GM21717 (cell line): ENCODE results near the gene ADCY2.

Experiments
- ATAC-seq: cut with Tn5 transposase; IDR thresholded peaks from one replicate; pipeline ENCODE4 v1.9.1; 2021; ENCODE audit warnings: mild to moderate bottlenecking, moderate library complexity; ENCODE audit not compliant: unreplicated experiment

ADCY2 gene

GRCh38 chr5:7764452-7764851 is 368.5 kb downstream of the ADCY2 start:
- no peak for ATAC-seq

DNA sequence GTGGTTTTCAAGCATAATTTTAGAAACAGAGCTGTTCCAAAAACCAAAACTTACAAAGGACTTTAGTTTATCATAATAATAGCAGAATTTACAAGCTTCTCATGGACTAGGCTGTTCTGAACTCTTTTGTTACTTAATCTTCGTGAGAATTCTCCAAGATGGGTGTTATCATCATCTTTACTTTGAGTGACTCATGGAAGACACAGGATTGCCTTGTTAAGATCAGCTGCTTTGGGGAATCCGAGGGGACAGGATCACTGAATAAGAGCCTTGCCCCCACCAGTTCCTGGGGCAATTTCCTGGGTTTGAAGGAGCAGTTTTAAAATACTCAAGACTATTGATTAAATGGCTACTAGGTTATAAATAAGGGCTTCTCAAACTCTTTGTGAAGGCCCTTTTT is 374.5 kb downstream of the ADCY2 start:
- ATAC-seq: no peak

- ATAC-seq: no peak
These were observed 376.2 kb downstream of the ADCY2 start for GRCh38 chr5:7772141-7772540.

- no peak for ATAC-seq
These were observed 377.2 kb downstream of the ADCY2 start for GRCh38 chr5:7773178-7773577.

GRCh38 chr5:7776442-7776841 is 380.5 kb downstream of the ADCY2 start:
- ATAC-seq: no peak

DNA sequence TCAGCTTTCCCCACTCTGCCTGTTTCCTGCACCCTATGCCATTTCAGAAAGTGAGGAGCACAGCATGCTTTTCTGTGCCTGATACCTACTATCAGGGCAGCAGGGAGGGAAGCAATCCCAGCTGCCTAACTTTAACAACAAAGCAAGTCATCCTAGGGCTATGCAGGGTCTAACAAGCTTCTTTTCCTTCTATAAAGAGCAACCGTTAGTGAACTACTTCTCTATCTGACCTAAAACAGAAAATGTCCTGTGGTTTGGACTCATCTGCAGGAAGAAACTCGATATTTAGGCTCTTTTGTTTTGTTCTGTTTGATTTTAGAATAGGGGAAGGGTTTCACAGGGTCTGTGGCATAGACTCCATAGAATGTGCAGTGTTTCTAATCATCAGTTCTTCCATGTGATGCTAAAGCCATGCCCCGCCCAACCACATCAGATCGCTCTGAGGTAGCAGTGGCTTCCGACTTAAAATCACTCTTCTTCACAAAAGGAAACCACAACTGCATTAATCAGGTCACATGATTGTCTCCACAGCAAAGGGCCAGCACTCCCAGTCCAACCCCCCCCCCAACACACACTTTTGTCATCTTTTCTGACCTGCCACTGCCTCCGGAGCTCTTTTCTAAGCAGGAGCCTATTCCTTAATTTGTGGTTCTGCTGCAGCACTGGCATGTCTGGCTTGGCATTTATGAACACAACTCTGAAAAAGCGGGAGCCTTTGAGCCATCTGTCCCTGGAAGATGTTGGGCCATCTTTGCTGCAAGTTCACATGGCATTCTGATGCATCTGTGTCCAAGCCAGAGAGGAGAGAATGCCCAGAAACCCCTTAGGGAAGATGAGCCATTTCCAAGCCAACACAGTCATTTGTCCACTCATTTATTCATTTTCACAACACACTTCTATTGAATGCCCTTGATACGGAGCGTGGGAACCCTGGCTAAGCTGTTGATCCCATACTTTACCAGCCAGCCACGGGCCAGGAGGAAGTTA is 383.4 kb downstream of the ADCY2 start:
- no peak for ATAC-seq

GRCh38 chr5:7781899-7782298 is 386.0 kb downstream of the ADCY2 start:
- ATAC-seq: no peak

GRCh38 chr5:7784683-7785380 is 388.9 kb downstream of the ADCY2 start:
- ATAC-seq: no peak

DNA sequence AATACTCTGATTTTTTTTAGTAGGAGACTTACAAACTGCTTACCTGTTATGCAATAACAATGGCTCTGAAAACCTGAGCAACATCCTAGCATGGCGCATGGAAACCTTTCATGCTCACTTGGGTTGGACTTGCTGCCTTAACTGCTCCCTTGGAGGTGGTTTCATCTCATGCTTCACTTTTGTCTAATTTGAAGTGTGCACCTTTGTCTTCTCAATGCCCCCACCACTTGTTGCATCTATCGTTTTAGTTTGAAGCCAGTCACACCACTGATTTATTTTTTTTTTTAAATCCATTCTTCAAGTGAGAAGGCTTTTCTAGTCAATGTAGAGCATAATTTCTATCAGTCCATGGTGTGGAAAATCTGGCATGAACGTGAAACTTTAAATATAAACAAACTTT is 391.8 kb downstream of the ADCY2 start:
- no peak for ATAC-seq

GRCh38 chr5:7789567-7789966 is 393.6 kb downstream of the ADCY2 start:
- ATAC-seq: no peak

DNA sequence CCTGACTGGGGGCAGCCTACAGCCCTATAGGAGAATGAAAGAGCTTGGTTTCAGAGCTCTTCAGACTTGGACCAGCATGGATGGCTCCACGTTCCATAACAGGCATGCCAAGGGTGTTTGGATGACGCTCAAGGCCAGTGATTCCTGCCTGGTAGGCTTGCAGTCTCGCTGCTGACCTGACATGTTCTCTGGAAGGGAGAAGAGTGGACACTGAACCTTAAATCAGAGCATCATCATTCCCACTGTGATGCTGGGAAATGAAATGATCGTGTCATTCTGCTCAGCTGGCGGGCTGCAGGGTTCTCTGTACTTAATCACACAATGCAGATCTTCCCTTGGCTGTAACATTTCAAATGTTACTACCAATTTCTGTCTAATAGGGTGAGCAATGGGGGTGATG is 398.0 kb downstream of the ADCY2 start:
- no peak for ATAC-seq

DNA sequence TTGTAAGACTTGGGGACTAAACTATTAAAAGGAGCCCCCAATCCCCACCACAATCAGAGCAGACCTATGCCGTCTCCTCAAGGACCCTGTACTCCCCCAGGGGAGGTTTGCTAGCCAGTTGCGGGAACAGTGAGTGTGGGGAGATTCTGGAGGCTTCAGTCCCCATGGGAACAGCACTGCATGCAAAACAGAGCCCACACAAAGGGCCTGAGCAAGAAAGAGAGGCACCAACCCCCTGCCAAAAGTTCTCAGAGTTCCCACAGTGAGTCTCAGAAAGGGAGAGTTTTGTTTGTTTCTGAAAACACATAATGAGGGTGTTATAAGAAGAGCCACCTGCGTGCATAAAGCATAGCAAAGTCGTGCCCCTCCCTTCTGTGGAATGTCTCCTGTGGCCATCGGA is 398.4 kb downstream of the ADCY2 start:
- peak; percentile 94 for ATAC-seq

- peak; percentile 58 for ATAC-seq
These were observed 398.9 kb downstream of the ADCY2 start for GRCh38 chr5:7794823-7795222.

- no peak for ATAC-seq
These were observed 399.4 kb downstream of the ADCY2 start for GRCh38 chr5:7795306-7795705.

DNA sequence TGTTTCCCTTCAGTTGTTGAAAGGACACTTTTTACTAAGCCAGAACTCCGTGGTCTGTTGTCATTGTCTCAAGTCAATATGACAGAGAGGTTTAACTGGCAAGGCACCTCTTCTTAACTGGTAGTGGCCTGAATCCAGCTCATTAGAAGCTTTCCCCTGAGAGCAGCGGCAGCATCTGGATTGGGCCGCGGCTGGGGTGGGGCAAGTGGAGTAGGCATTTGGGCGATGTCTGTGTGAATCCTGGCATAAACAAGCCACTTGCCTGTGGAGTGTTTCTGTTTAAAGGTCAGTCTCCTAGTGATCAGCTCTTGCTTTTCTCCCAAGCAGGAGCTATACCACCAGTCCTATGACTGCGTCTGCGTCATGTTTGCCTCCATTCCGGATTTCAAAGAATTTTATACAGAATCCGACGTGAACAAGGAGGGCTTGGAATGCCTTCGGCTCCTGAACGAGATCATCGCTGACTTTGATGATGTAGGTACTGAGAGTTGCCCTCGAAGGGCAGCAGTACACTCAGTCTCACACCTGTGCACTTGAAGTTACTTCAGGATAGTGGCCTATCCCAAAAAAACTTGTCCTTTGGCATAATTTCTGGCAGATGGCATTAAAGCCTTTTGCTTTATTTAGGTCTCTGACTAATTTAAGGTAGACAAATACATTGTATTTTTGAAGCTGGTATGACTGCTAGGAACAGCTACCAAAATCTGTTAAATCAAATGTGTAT is 406.1 kb downstream of the ADCY2 start:
- ATAC-seq: no peak

GRCh38 chr5:7802855-7803254 is 406.9 kb downstream of the ADCY2 start:
- no peak for ATAC-seq

DNA sequence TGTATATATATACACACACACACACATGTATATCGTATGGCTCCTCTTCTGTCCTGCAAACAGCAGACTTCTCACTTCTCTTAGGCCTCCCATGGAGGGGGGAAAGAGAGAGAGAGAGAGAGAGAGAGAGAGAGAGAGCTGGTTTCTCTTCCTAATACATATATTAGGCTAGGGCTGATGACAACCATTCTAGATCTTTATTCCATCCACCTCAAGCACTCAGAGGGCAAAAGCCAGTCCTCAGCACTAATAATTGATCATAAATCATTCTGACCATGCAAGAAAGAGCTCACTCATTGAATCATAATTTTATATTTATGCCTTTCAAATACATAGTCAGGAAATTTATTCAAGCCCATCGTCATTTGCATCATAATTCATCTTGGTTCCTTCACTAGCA is 408.0 kb downstream of the ADCY2 start:
- ATAC-seq: no peak

DNA sequence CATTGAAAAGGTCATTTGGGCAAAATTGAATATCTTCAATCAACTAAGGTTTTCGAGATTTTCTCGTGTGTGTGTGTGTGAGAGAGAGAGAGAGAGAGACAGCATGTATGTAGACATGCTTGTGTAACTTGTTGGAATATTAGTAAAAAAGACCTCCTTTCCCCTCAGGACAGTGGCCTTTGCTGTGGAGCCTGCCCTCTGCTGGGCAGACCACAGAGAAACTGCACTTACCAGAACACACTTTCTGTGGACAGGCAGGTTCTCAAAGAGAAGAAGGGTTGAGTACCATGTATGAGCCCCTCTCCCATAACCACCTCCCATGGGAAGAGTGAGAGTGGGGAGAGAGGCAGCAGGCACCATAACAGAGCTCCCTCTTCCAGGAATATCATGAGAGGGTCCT is 409.4 kb downstream of the ADCY2 start:
- no peak for ATAC-seq

DNA sequence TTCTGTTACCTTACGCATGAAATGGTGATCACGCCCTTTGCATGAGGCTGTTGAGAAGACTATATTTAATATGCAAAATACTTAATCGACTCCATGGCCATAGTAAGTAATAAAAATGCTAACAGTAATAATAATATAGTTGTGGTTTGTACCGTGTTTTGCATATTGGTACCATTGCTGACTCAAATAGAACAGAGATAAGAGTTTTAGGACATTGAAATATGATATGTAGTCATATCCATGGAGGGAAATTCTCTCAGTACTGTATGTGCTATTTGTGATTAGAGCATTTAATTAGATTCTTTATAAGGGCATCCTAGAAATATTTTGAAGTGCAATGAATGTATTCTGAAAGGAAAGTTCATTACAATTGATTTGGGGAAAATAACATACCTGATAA is 413.1 kb downstream of the ADCY2 start:
- no peak for ATAC-seq

GRCh38 chr5:7811715-7812114 is 415.8 kb downstream of the ADCY2 start:
- no peak for ATAC-seq

- no peak for ATAC-seq
These were observed 417.1 kb downstream of the ADCY2 start for GRCh38 chr5:7813007-7813406.
